Activated T-cell treated with anti-CD3 and anti-CD28 coated beads, Interleukin-2, amount 50 U/mL, for 24 hours (primary cell): ENCODE results near the gene SF1.
A peak's percentile ranks its signal among the peaks of the same experiment; 100 is the strongest.

Source experiments
- DNase-seq: peaks from one replicate; pipeline ENCODE4 v3.0.0-alpha.2; 2020
- H3K27ac Mint-ChIP-seq: 2 replicates; pipeline ENCODE4 v1.8.0; 2020; ENCODE audit warnings: mild to moderate bottlenecking, mixed read lengths
- H3K27me3 Mint-ChIP-seq: 2 replicates; pipeline ENCODE4 v1.8.0; 2020; ENCODE audit warnings: mixed read lengths
- H3K36me3 Mint-ChIP-seq: 2 replicates; pipeline ENCODE4 v1.8.0; 2020; ENCODE audit warnings: low read depth, mixed read lengths
- H3K4me1 Mint-ChIP-seq: 2 replicates; pipeline ENCODE4 v1.8.0; 2020; ENCODE audit warnings: low read depth, mixed read lengths
- H3K4me3 Mint-ChIP-seq: 2 replicates; pipeline ENCODE4 v1.8.0; 2020; ENCODE audit warnings: mild to moderate bottlenecking, moderate library complexity, mixed read lengths
- H3K9me3 Mint-ChIP-seq: 2 replicates; pipeline ENCODE4 v1.8.0; 2020; ENCODE audit warnings: mixed read lengths

Gene SF1

GRCh38 chr11:64753380-64754123 lies 24.8 kb downstream of the SF1 start:
- Mint-ChIP-seq H3K4me3 (no peak overlapping the region), H3K4me1 (peaks cover 13% of the 10 kb centered on the region), H3K9me3 (no peaks in the 10 kb centered on the region), H3K27ac (peak overlapping the region; percentile 47), H3K27me3 (no peaks in the 10 kb centered on the region), H3K36me3 (peaks cover 39% of the 10 kb centered on the region)
- no peak for DNase-seq

- H3K4me1 Mint-ChIP-seq: peaks cover 13% of the 10 kb centered on the region
- H3K27me3 Mint-ChIP-seq: no peaks in the 10 kb centered on the region
- peaks cover 39% of the 10 kb centered on the region for H3K36me3 Mint-ChIP-seq
- H3K4me3 Mint-ChIP-seq: no peak overlapping the region
- DNase-seq: no peak
- peak overlapping the region; percentile 22 for H3K27ac Mint-ChIP-seq
- no peaks in the 10 kb centered on the region for H3K9me3 Mint-ChIP-seq
Observed at GRCh38 chr11:64753019-64753379, 25.3 kb downstream of the SF1 start.

GRCh38 chr11:64752175-64752970 lies 26.0 kb downstream of the SF1 start:
- Mint-ChIP-seq H3K36me3 (peaks cover 38% of the 10 kb centered on the region), H3K4me3 (no peak overlapping the region), H3K4me1 (peaks cover 13% of the 10 kb centered on the region), H3K27ac (peak overlapping the region; percentile 69), H3K9me3 (no peaks in the 10 kb centered on the region), H3K27me3 (no peaks in the 10 kb centered on the region)
- no peak for DNase-seq

- H3K36me3 Mint-ChIP-seq: peaks cover 35% of the 10 kb centered on the region
- H3K4me1 Mint-ChIP-seq: peaks cover 13% of the 10 kb centered on the region
- H3K27me3 Mint-ChIP-seq: no peaks in the 10 kb centered on the region
- H3K9me3 Mint-ChIP-seq: no peaks in the 10 kb centered on the region
- no peak overlapping the region for H3K27ac Mint-ChIP-seq
- no peak overlapping the region for H3K4me3 Mint-ChIP-seq
- no peak for DNase-seq
Observed at GRCh38 chr11:64751580-64751979, 26.8 kb downstream of the SF1 start.

GRCh38 chr11:64751136-64751535 lies 27.2 kb downstream of the SF1 start:
- Mint-ChIP-seq H3K4me1 (peaks cover 15% of the 10 kb centered on the region), H3K4me3 (no peak overlapping the region), H3K27me3 (no peaks in the 10 kb centered on the region), H3K27ac (peak overlapping the region; percentile 18), H3K9me3 (no peaks in the 10 kb centered on the region), H3K36me3 (peaks cover 35% of the 10 kb centered on the region)
- DNase-seq: no peak

- Mint-ChIP-seq H3K36me3 (peaks cover 35% of the 10 kb centered on the region), H3K4me1 (peaks cover 18% of the 10 kb centered on the region), H3K9me3 (no peaks in the 10 kb centered on the region), H3K27me3 (no peaks in the 10 kb centered on the region), H3K4me3 (no peak overlapping the region), H3K27ac (peak overlapping the region; percentile 22)
- DNase-seq: no peak
Observed at GRCh38 chr11:64750361-64751054, 27.8 kb downstream of the SF1 start.

GRCh38 chr11:64747961-64748665 lies 30.2 kb downstream of the SF1 start:
- H3K27me3 Mint-ChIP-seq: peaks cover 7% of the 10 kb centered on the region
- H3K9me3 Mint-ChIP-seq: no peaks in the 10 kb centered on the region
- H3K27ac Mint-ChIP-seq: peak overlapping the region; percentile 76
- DNase-seq: no peak
- H3K4me1 Mint-ChIP-seq: peaks cover 31% of the 10 kb centered on the region
- H3K36me3 Mint-ChIP-seq: peaks cover 27% of the 10 kb centered on the region
- no peak overlapping the region for H3K4me3 Mint-ChIP-seq

GRCh38 chr11:64746486-64746885 lies 31.9 kb downstream of the SF1 start:
- Mint-ChIP-seq H3K4me1 (peaks cover 38% of the 10 kb centered on the region), H3K27me3 (peaks cover 7% of the 10 kb centered on the region), H3K9me3 (no peaks in the 10 kb centered on the region), H3K4me3 (no peak overlapping the region), H3K27ac (no peak overlapping the region), H3K36me3 (peaks cover 15% of the 10 kb centered on the region)
- DNase-seq: no peak

GRCh38 chr11:64745521-64746328 lies 32.6 kb downstream of the SF1 start:
- Mint-ChIP-seq H3K27me3 (peaks cover 7% of the 10 kb centered on the region), H3K36me3 (peaks cover 8% of the 10 kb centered on the region), H3K27ac (peak overlapping the region; percentile 79), H3K4me3 (peak overlapping the region; percentile 71), H3K9me3 (no peaks in the 10 kb centered on the region), H3K4me1 (peaks cover 37% of the 10 kb centered on the region)
- DNase-seq: peak; percentile 81

- H3K4me1 Mint-ChIP-seq: peaks cover 31% of the 10 kb centered on the region
- peak; percentile 70 for DNase-seq
- peak overlapping the region; percentile 71 for H3K4me3 Mint-ChIP-seq
- H3K36me3 Mint-ChIP-seq: peaks cover 2% of the 10 kb centered on the region
- peak overlapping the region; percentile 79 for H3K27ac Mint-ChIP-seq
- H3K27me3 Mint-ChIP-seq: peaks cover 7% of the 10 kb centered on the region
- H3K9me3 Mint-ChIP-seq: no peaks in the 10 kb centered on the region
Observed at GRCh38 chr11:64745189-64745520, 33.2 kb downstream of the SF1 start.

- peaks cover 7% of the 10 kb centered on the region for H3K27me3 Mint-ChIP-seq
- peaks cover 1% of the 10 kb centered on the region for H3K36me3 Mint-ChIP-seq
- DNase-seq: peak; percentile 53
- H3K4me3 Mint-ChIP-seq: peak overlapping the region; percentile 72
- H3K27ac Mint-ChIP-seq: peak overlapping the region; percentile 89
- H3K9me3 Mint-ChIP-seq: no peaks in the 10 kb centered on the region
- peaks cover 30% of the 10 kb centered on the region for H3K4me1 Mint-ChIP-seq
Observed at GRCh38 chr11:64744544-64745188, 33.7 kb downstream of the SF1 start.

- H3K27ac Mint-ChIP-seq: peak within 1 kb of the TSS; percentile 89
- H3K36me3 Mint-ChIP-seq: peaks cover 8% of the 10 kb centered on the region
- H3K27me3 Mint-ChIP-seq: peaks cover 7% of the 10 kb centered on the region
- peak; percentile 84 for DNase-seq
- peak within 1 kb of the TSS; percentile 72 for H3K4me3 Mint-ChIP-seq
- no peaks in the 10 kb centered on the region for H3K9me3 Mint-ChIP-seq
- peaks cover 33% of the 10 kb centered on the region for H3K4me1 Mint-ChIP-seq
Observed at GRCh38 chr11:64743591-64744543, 34.5 kb downstream of the SF1 start, which contains the start of gene RASGRP2. RASGRP2 (minus strand) TSS chr11:64744142; CDS start chr11:64742866, 1,276 bp downstream.
